ENCODE measurements around the gene SLC43A3.
A peak's percentile ranks its signal among the peaks of the same experiment; 100 is the strongest.

Gene SLC43A3

GRCh38 chr11:57430952-57431351, 4.0 kb upstream of the SLC43A3 start:
- no peak for DNase-seq (ENCODE audit: low read depth in 2 of 3, low spot score in 1 of 3)

- DNase-seq (ENCODE audit: low read depth in 2 of 3, low spot score in 1 of 3) = no peak
These were observed 3.0 kb upstream of the SLC43A3 start for GRCh38 chr11:57429946-57430345.

- DNase-seq (ENCODE audit: low read depth in 2 of 3, low spot score in 1 of 3) = no peak
These were observed 1.7 kb upstream of the SLC43A3 start for GRCh38 chr11:57428643-57429042.

GRCh38 chr11:57427727-57428082, 784 bp upstream of the SLC43A3 start:
- no peak for DNase-seq (ENCODE audit: low read depth in 2 of 3, low spot score in 1 of 3)

GRCh38 chr11:57426439-57426928, 437 bp downstream of the SLC43A3 start:
- DNase-seq (ENCODE audit: low read depth in 2 of 3, low spot score in 1 of 3) = no peak

- DNase-seq (ENCODE audit: low read depth in 2 of 3, low spot score in 1 of 3) = no peak
These were observed 1.1 kb downstream of the SLC43A3 start for GRCh38 chr11:57425565-57426438.

GRCh38 chr11:57424792-57425564, 1.9 kb downstream of the SLC43A3 start:
- peak; percentile 77 to 91 (median 85) for DNase-seq (ENCODE audit: low read depth in 2 of 3, low spot score in 1 of 3)

GRCh38 chr11:57424137-57424791, 2.7 kb downstream of the SLC43A3 start:
- DNase-seq (ENCODE audit: low read depth in 2 of 3, low spot score in 1 of 3) = no peak

- no peak for DNase-seq (ENCODE audit: low read depth in 2 of 3, low spot score in 1 of 3)
These were observed 4.3 kb downstream of the SLC43A3 start for GRCh38 chr11:57422669-57423068.

GRCh38 chr11:57421805-57422204, 5.1 kb downstream of the SLC43A3 start:
- no peak for DNase-seq (ENCODE audit: low read depth in 2 of 3, low spot score in 1 of 3)

GRCh38 chr11:57421066-57421465, 5.9 kb downstream of the SLC43A3 start:
- no peak for DNase-seq (ENCODE audit: low read depth in 2 of 3, low spot score in 1 of 3)

- DNase-seq (ENCODE audit: low read depth in 2 of 3, low spot score in 1 of 3) = no peak
These were observed 7.8 kb downstream of the SLC43A3 start for GRCh38 chr11:57419146-57419545.

GRCh38 chr11:57418131-57418530, 8.8 kb downstream of the SLC43A3 start:
- no peak for DNase-seq (ENCODE audit: low read depth in 2 of 3, low spot score in 1 of 3)

- DNase-seq (ENCODE audit: low read depth in 2 of 3, low spot score in 1 of 3) = no peak
These were observed 9.9 kb downstream of the SLC43A3 start for GRCh38 chr11:57417056-57417455.

- no peak for DNase-seq (ENCODE audit: low read depth in 2 of 3, low spot score in 1 of 3)
These were observed 10.5 kb downstream of the SLC43A3 start for GRCh38 chr11:57416436-57416835.

GRCh38 chr11:57414612-57415212, 12.2 kb downstream of the SLC43A3 start:
- DNase-seq (ENCODE audit: low read depth in 2 of 3, low spot score in 1 of 3) = no peak

GRCh38 chr11:57413681-57414080, 13.2 kb downstream of the SLC43A3 start:
- DNase-seq (ENCODE audit: low read depth in 2 of 3, low spot score in 1 of 3) = no peak

GRCh38 chr11:57410287-57410686, 16.6 kb downstream of the SLC43A3 start:
- no peak for DNase-seq (ENCODE audit: low read depth in 2 of 3, low spot score in 1 of 3)

GRCh38 chr11:57409321-57410100, 17.4 kb downstream of the SLC43A3 start:
- no peak for DNase-seq (ENCODE audit: low read depth in 2 of 3, low spot score in 1 of 3)

- DNase-seq (ENCODE audit: low read depth in 2 of 3, low spot score in 1 of 3) = no peak
These were observed 18.1 kb downstream of the SLC43A3 start for GRCh38 chr11:57408771-57409170.

All from stimulated activated CD4-positive, alpha-beta T cell treated with anti-CD3 and anti-CD28 coated beads, Interleukin-12 subunit alpha, Interleukin-12 subunit beta, amount 100 ng/mL, for 48 hours (primary cell).